GM12878 (cell line): ENCODE results near the gene SEC11A. TPM values are rescaled to one million over a fixed set of nuclear protein-coding genes. Genes with fewer than 3 reads are reported as not detected.

Source experiments
- ATAC-seq: fragments of 200-7000 bp; cut with Tn5 transposase; 3 replicates; pipeline ENCODE4 v1.9.1; 2020; ENCODE audit warnings: mild to moderate bottlenecking, moderate library complexity
- BruUV-seq: library from RNA; stranded (reverse); fragments of 400-500 nt; replicated peaks from 2 replicates; lab custom pipeline; 2021; lab: Mats Ljungman, UMichigan
- CTCF ChIA-PET: fragments of 300-600 bp; sonication (Branson Sonifier 250); formaldehyde crosslinking; extraction: SDS; loops from one replicate; lab custom pipeline; 2021; ENCODE audit warnings: inconsistent platforms; lab: Yijun Ruan, JAX
- POLR2A ChIA-PET: fragments of 350-600 bp; formaldehyde crosslinking; extraction: SDS; loops from one replicate; lab custom pipeline; 2021; ENCODE audit warnings: inconsistent platforms; lab: Charles Lee
- RAD21 ChIA-PET: fragments of 300-600 bp; sonication (Branson Sonifier 250); formaldehyde crosslinking; loops from one replicate; lab custom pipeline; 2023; ENCODE audit warnings: antibody characterized with exemption; ENCODE audit not compliant: unreplicated experiment; lab: Charles Lee
- SMC1A ChIA-PET: fragments of 300-600 bp; sonication (Branson Sonifier 250); formaldehyde crosslinking; loops from one replicate; lab custom pipeline; 2023; ENCODE audit not compliant: unreplicated experiment, uncharacterized antibody; lab: Charles Lee
- DNase-seq: peaks from one replicate; pipeline ENCODE4 v3.0.0-alpha.2; 2011; ENCODE audit warnings: low read depth, low spot score
- FAIRE-seq: peaks from 3 replicates; lab custom pipeline; 2011; peaks lifted over from hg19 to GRCh38; lab: Jason Lieb, UNC
- H2AFZ ChIP-seq: 2 replicates; pipeline ENCODE4 v1.6.0; 2011; ENCODE audit warnings: low read depth, low read length, control low read depth; ENCODE audit not compliant: control insufficient read depth
- H3K27ac ChIP-seq: 2 replicates; pipeline ENCODE4 v1.5.1; 2011; ENCODE audit warnings: control low read depth; ENCODE audit not compliant: control insufficient read depth, insufficient read depth
- H3K27me3 ChIP-seq, 2 experiments: replicated peaks in 1 of 2; 2 replicates each; pipeline versions ENCODE4 v1.6.0 to v1.6.1; 2011; ENCODE audit warnings: low read length in 1 of 2; ENCODE audit not compliant: control insufficient read depth in 2 of 2, insufficient read depth in 2 of 2
- H3K36me3 ChIP-seq, 2 experiments: 2 replicates each; pipeline ENCODE4 v1.5.1; 2011; ENCODE audit warnings: low read length in 1 of 2; ENCODE audit not compliant: control insufficient read depth in 2 of 2, insufficient read depth in 2 of 2
- H3K4me1 ChIP-seq: 2 replicates; pipeline ENCODE4 v1.6.1; 2011; ENCODE audit warnings: mild to moderate bottlenecking, low read length, moderate library complexity, mixed read lengths; ENCODE audit not compliant: control insufficient read depth, insufficient read depth
- H3K4me2 ChIP-seq: 2 replicates; pipeline ENCODE4 v1.6.0; 2011; ENCODE audit warnings: control low read depth; ENCODE audit not compliant: control insufficient read depth, insufficient read depth
- H3K4me3 ChIP-seq: fragments of 200-600 bp; sonication (generic); 2 replicates; pipeline ENCODE4 v1.5.1; 2016
- H3K79me2 ChIP-seq: 2 replicates; pipeline ENCODE4 v1.6.0; 2011; ENCODE audit warnings: low read length; ENCODE audit not compliant: control insufficient read depth, insufficient read depth
- H3K9ac ChIP-seq: 2 replicates; pipeline ENCODE4 v1.8.0; 2011; ENCODE audit warnings: low read length, control low read depth, mixed read lengths; ENCODE audit not compliant: control insufficient read depth, insufficient read depth
- H3K9me3 ChIP-seq: replicated peaks from 3 replicates; pipeline ENCODE4 v1.5.1; 2011; ENCODE audit warnings: mild to moderate bottlenecking, low read length; ENCODE audit not compliant: control insufficient read depth, insufficient read depth
- H4K20me1 ChIP-seq: 2 replicates; pipeline ENCODE4 v1.6.0; 2011; ENCODE audit not compliant: control insufficient read depth, insufficient read depth
- CEBPB ChIP-seq, 2 experiments: fragments of 150-350 bp in 1 of 2; IDR thresholded peaks; 2 replicates each; pipeline ENCODE4 v1.6.1; 2012 to 2014; ENCODE audit warnings: low read depth in 2 of 2, low read length in 2 of 2, borderline replicate concordance in 1 of 2, inconsistent platforms in 1 of 2
- CHD4 ChIP-seq: fragments of 200-600 bp; sonication (generic); IDR thresholded peaks from 2 replicates; pipeline ENCODE4 v1.6.1; 2016; ENCODE audit warnings: mild to moderate bottlenecking
- IRF3 ChIP-seq: fragments of 450-650 bp; IDR thresholded peaks from 2 replicates; pipeline ENCODE4 v1.6.1; 2014; ENCODE audit warnings: mild to moderate bottlenecking
- NFIC ChIP-seq: IDR thresholded peaks from 2 replicates; pipeline ENCODE4 v1.6.1; 2012; ENCODE audit warnings: low read depth, mild to moderate bottlenecking, inconsistent platforms, low read length, moderate library complexity
- WGBS: methylation state at CpG from one replicate; pipeline ENCODE4 v1.1.6; 2016; ENCODE audit warnings: low lambda C conversion rate; ENCODE audit not compliant: insufficient replicate concordance, insufficient coverage; ENCODE audit errors: missing lambda C conversion rate; 5-methylcytosine and 5-hydroxymethylcytosine counted together
- in situ Hi-C: fragments of 300-500 bp; cut with MboI; formaldehyde crosslinking; loops from 9 replicates; pipeline ENCODE4 v1.14.3; 2018; ENCODE audit warnings: mixed read lengths
- intact Hi-C: fragments of 100-400 bp; cut with micrococcal nuclease; formaldehyde crosslinking; loops from one replicate; pipeline ENCODE4 v1.14.2; 2022; ENCODE audit not compliant: unreplicated experiment
- polyA plus RNA-seq, 11 experiments: library from polyadenylated mRNA; depleted of rRNA in 4 of 11; unstranded in 6 of 11; stranded (reverse) in 5 of 11; fragments of >200 nt; fragmentation: Nextera tagmentation in 4 of 11; fragmentation: Illumina TruSeq in 1 of 11; extraction: Ambion mirVana in 4 of 11; extraction: Trizol in 1 of 11; gene quantifications; 1 replicate in 1 of 11; 2 replicates in 10 of 11; pipeline versions ENCODE4 v1.2.1 to v1.2.3, GENCODE V29; 2011 to 2016; ENCODE audit warnings: inconsistent platforms in 2 of 11, missing spikeins in 2 of 11, low read depth in 1 of 11
- total RNA-seq, 4 experiments: library from RNA; depleted of rRNA in 3 of 4; stranded (reverse); fragments of >200 nt in 3 of 4; fragmentation: Illumina TruSeq in 1 of 4; extraction: Trizol in 1 of 4; gene quantifications; 2 replicates each; pipeline versions ENCODE4 v1.2.1 to v1.2.3, GENCODE V29; 2013 to 2021

The SEC11A gene
- total and polyA plus RNA-seq, 10 of the 15 experiments (the other 5 are each of a cell fraction or from before 2014, with no cell fraction given): 99.2 to 159 (median 143) TPM

DNA sequence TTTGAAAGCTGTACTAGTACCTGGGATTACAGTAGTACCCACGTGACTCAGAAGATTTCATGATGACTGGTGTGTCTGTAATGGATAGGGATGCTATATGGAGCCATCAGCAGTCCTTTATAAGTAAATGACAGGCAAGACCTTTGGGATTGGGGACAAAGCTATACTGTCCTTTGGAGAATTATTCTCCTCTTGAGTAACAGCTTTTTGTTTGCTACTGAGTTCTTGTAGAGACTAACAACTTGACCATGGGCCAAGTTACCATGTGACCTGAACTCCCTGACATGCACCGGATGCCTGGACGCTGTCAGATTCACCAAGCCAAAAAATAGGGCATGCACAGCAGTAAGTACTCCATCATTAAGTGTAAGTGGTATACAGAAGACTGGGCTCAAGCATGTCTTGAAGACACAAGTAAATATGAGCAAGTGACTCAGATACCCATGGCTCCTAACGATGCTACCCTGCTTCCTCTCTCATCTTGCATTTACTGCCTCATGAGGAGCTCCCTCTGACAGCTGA lies 12.9 kb downstream of the SEC11A start:
- no peak overlapping the region for H3K9ac ChIP-seq
- H3K27ac ChIP-seq: no peak overlapping the region
- CTCF ChIA-PET: no interaction called here

More for the DNA sequence above, 12.9 kb downstream of the SEC11A start:
- no TSS peak for BruUV-seq
- no peak for TF ChIP-seq CHD4
- no peak for TF ChIP-seq NFIC
- TF ChIP-seq IRF3: no peak
- no peak for TF ChIP-seq CEBPB (IDR thresholded peaks at IDR 0.05; ENCODE audit: borderline replicate concordance in 1 of 2, low read depth in 2 of 2, low read length in 2 of 2)
- peaks cover 1 to 7% of the 10 kb centered on the region in 2 experiments; a peak in 2 of 4 replicates for H3K36me3 ChIP-seq
- no peak for FAIRE-seq
- ChIA-PET POLR2A (interaction anchor here (0.6 to 1.1 kb wide), 3 partner anchors 20 to 703 kb away, joined by 3 read pairs; no protein-coding TSS in a partner anchor), RAD21 (no interaction called here), SMC1A (interaction anchor here (0.8 to 2.0 kb wide), 5 partner anchors 11 to 49 kb away, joined by 3 to 5 read pairs (median 3); partner anchors contain the start of gene SEC11A)
- no peak for ATAC-seq
- H3K4me1 ChIP-seq: no peaks in the 10 kb centered on the region
- no peak overlapping the region for H3K4me3 ChIP-seq
- peaks cover 6% of the 10 kb centered on the region; the same call in 1 of the 2 replicates for H4K20me1 ChIP-seq
- intact Hi-C loops (no loop called here), in situ Hi-C loops (no loop called here)
- no peaks in the 10 kb centered on the region for H3K9me3 ChIP-seq
- H3K4me2 ChIP-seq: no peak overlapping the region
- 79% methylated on average over 4 of the region's 4 CpGs for WGBS
- no peaks in the 10 kb centered on the region for H3K27me3 ChIP-seq
- no peak overlapping the region for H2AFZ ChIP-seq
- no peak for DNase-seq
- peaks cover 59% of the 10 kb centered on the region for H3K79me2 ChIP-seq
